ENCODE measurements around the gene CD320. TPM values are rescaled to one million over a fixed set of nuclear protein-coding genes. Genes with fewer than 3 reads are reported as not detected.

The CD320 gene
- polyA plus RNA-seq, 1 donor (not counting 4 experiments of a cell fraction or from before 2014, with no cell fraction given) = 14.1 TPM

- dilution Hi-C loops (cut with MboI; ENCODE audit: extremely low pct_ligation_motif_present, low sequenced_read_pairs) = no loop called here
- peaks cover 8% of the 10 kb centered on the region for H3K4me1 ChIP-seq (ENCODE audit: control insufficient read depth, extremely low read depth, insufficient read depth, low read length)
- H3K9ac ChIP-seq (ENCODE audit: control insufficient read depth, extremely low read depth, insufficient read depth, low read length) = no peak overlapping the region
- no peak overlapping the region for H2AFZ ChIP-seq (ENCODE audit: control insufficient read depth, low read length)
- H3K79me2 ChIP-seq (ENCODE audit: control insufficient read depth, insufficient read depth, low read length) = no peaks in the 10 kb centered on the region
- no peaks in the 10 kb centered on the region for H3K36me3 ChIP-seq (ENCODE audit: control insufficient read depth in 2 of 2, extremely low read depth in 1 of 2, insufficient read depth in 2 of 2, low read length in 2 of 2)
- peaks cover 19% of the 10 kb centered on the region for H3K27me3 ChIP-seq (ENCODE audit: control insufficient read depth, extremely low read depth, insufficient read depth, low read length)
- no peak overlapping the region for H3K4me2 ChIP-seq (ENCODE audit: control insufficient read depth, extremely low read depth, insufficient read depth, low read depth, low read length)
- H3K9me1 ChIP-seq (ENCODE audit: control insufficient read depth, extremely low read depth, insufficient read depth, low read length) = no peaks in the 10 kb centered on the region
- FAIRE-seq = no peak
- H4K20me1 ChIP-seq (ENCODE audit: control insufficient read depth, extremely low read depth, insufficient read depth, low read length) = no peaks in the 10 kb centered on the region
- no peaks in the 10 kb centered on the region for H3K9me3 ChIP-seq (ENCODE audit: control insufficient read depth, low read depth, low read length)
- TF ChIP-seq CTCF (optimal IDR thresholded peaks at IDR 0.05 in 1 of 3, IDR thresholded peaks at IDR 0.05 in 1 of 3, conservative IDR thresholded peaks at IDR 0.05 in 1 of 3; ENCODE audit: extremely low read depth in 1 of 3, insufficient read depth in 2 of 3, low read length in 3 of 3) = no peak
- no peak for DNase-seq (ENCODE audit: low read depth, low spot score)
- no peak overlapping the region for H3K4me3 ChIP-seq (ENCODE audit: control insufficient read depth in 2 of 3, extremely low read depth in 1 of 3, insufficient read depth in 2 of 3, low read depth in 1 of 3, low read length in 3 of 3)
- no peak overlapping the region for H3K27ac ChIP-seq (ENCODE audit: control insufficient read depth, insufficient read depth, low read length)
These were observed 23.2 kb upstream of the CD320 start for GRCh38 chr19:8331263-8331845.

GRCh38 chr19:8329996-8330395, 21.8 kb upstream of the CD320 start:
- Histone ChIP-seq H3K4me3 (ENCODE audit: control insufficient read depth in 2 of 3, extremely low read depth in 1 of 3, insufficient read depth in 2 of 3, low read depth in 1 of 3, low read length in 3 of 3) (no peak overlapping the region), H3K9me3 (ENCODE audit: control insufficient read depth, low read depth, low read length) (no peaks in the 10 kb centered on the region), H3K36me3 (ENCODE audit: control insufficient read depth in 2 of 2, extremely low read depth in 1 of 2, insufficient read depth in 2 of 2, low read length in 2 of 2) (no peaks in the 10 kb centered on the region), H3K27ac (ENCODE audit: control insufficient read depth, insufficient read depth, low read length) (no peak overlapping the region), H3K4me1 (ENCODE audit: control insufficient read depth, extremely low read depth, insufficient read depth, low read length) (peaks cover 8% of the 10 kb centered on the region), H2AFZ (ENCODE audit: control insufficient read depth, low read length) (no peak overlapping the region), H3K79me2 (ENCODE audit: control insufficient read depth, insufficient read depth, low read length) (no peaks in the 10 kb centered on the region), H3K9ac (ENCODE audit: control insufficient read depth, extremely low read depth, insufficient read depth, low read length) (no peak overlapping the region), H4K20me1 (ENCODE audit: control insufficient read depth, extremely low read depth, insufficient read depth, low read length) (no peaks in the 10 kb centered on the region), H3K4me2 (ENCODE audit: control insufficient read depth, extremely low read depth, insufficient read depth, low read depth, low read length) (no peak overlapping the region), H3K27me3 (ENCODE audit: control insufficient read depth, extremely low read depth, insufficient read depth, low read length) (peaks cover 19% of the 10 kb centered on the region), H3K9me1 (ENCODE audit: control insufficient read depth, extremely low read depth, insufficient read depth, low read length) (no peaks in the 10 kb centered on the region)
- dilution Hi-C loops (cut with MboI; ENCODE audit: extremely low pct_ligation_motif_present, low sequenced_read_pairs) = no loop called here
- no peak for FAIRE-seq
- TF ChIP-seq CTCF (optimal IDR thresholded peaks at IDR 0.05 in 1 of 3, IDR thresholded peaks at IDR 0.05 in 1 of 3, conservative IDR thresholded peaks at IDR 0.05 in 1 of 3; ENCODE audit: extremely low read depth in 1 of 3, insufficient read depth in 2 of 3, low read length in 3 of 3) (no peak), EZH2 (IDR thresholded peaks at IDR 0.05; ENCODE audit: low read length) (no peak)
- no peak for DNase-seq (ENCODE audit: low read depth, low spot score)

Measured in keratinocyte (primary cell).